Measurements from ENCODE around the gene RNF145. TPM values are rescaled to one million over a fixed set of nuclear protein-coding genes. Genes with fewer than 3 reads are reported as not detected.

RNF145 gene
- total RNA-seq, 2 experiments from 2014 or later, result 102 to 107 TPM

DNA sequence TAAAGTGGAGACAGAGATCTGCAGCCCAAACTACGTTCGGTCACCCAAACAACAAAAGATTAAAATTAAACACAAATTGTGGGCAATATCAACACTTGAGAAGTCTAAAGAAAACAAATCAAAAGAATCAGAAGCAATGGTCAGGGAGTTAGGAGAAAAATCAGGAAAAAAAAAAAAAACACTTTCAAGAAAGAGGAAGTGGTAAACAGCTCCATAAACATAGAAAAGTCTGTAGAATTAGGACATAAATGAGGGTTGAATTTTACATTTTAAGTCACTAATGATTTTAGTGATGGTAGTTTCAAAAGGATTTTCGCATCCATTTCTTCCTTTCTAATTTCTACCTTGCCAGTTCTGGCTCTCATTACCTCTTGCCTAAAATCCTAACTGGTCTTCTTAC, 10.1 kb downstream of the RNF145 start:
- no peak overlapping the region for H3K4me3 Mint-ChIP-seq
- POLR2A ChIA-PET, result interaction anchor here (3.9 kb wide), 1 partner anchor 8 kb away, joined by 32 read pairs; no protein-coding TSS in a partner anchor
- H3K27me3 Mint-ChIP-seq, result no peaks in the 10 kb centered on the region
- H3K27ac Mint-ChIP-seq, result peak overlapping the region; percentile 39
- H3K4me1 Mint-ChIP-seq, result peaks cover 34% of the 10 kb centered on the region
- peaks cover 46% of the 10 kb centered on the region for H3K36me3 Mint-ChIP-seq
- no peaks in the 10 kb centered on the region for H3K9me3 Mint-ChIP-seq
- DNase-seq (no peak), ATAC-seq (ENCODE audit: low read depth) (no peak)

DNA sequence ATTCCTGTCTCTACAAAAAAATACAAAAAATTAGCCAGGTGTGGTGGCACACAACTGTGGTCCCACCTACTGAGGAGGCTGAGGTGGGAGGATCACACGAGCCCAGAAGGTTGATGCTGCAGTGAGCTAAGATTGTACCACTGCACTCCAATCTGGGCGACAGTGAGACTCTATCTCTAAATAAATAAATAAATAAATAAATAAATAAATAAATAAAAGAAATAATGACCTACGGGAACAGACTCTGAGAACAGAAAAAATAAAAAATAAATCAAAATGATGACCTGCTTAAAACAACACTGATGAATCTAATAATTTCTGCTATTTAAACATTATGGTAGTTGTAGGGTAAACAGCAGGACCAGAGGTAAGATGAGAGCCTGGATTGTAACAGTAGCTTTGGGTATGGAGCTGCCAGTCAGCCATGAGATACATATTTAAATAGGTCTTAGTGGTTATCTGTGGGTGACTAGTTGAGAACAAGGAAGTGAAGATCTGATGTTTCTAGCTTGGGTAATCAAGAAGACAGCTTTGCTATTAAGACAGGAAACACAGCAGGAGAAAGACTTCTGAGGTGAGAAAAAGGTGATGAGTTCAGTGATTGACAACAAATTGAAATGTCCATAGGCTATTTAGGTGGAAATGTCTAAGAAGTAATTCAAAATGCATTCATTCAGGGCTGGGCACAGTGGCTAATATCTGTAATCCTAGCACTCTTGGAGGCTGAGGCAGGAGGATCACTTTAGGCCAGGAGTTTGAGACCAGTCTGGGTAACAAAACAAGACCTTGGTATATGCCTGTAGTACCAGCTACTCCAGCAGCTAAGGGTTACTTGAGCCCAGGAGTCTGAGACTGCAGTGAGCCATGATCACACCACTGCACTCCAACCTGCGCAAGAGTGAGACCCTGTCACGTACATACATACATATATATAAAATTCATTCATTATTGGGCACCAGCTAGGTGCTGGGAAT, 11.0 kb downstream of the RNF145 start:
- POLR2A ChIA-PET, result interaction anchor here (1.1 to 3.9 kb wide), 2 partner anchors 9 to 23 kb away, joined by 4 to 32 read pairs; no protein-coding TSS in a partner anchor
- Mint-ChIP-seq H3K27me3 (no peaks in the 10 kb centered on the region), H3K36me3 (peaks cover 46% of the 10 kb centered on the region), H3K4me1 (peaks cover 33% of the 10 kb centered on the region), H3K9me3 (no peaks in the 10 kb centered on the region), H3K27ac (peak overlapping the region; percentile 61), H3K4me3 (peak overlapping the region; percentile 23)
- DNase-seq (no peak), ATAC-seq (ENCODE audit: low read depth) (peak; percentile 95)

DNA sequence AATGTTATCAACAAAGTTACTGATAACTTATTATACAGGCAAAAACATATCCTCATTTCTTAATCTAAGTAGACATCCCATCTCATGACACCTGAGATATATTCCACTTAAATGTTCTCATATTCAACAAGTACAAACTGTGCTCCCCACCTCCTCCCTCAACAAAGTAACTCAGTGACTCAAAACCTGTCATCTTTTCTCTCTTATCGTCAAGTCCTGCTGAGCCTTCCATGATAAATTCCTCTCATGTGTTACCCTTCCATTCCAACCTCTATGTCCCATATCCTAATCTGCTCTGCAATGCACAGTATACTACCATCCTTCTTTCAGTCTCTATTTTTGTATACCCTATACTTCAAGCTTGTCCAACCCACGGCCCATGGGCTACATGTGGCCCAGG, 13.6 kb downstream of the RNF145 start:
- POLR2A ChIA-PET, result interaction anchor here (3.9 kb wide), 1 partner anchor 12 kb away, joined by 32 read pairs; no protein-coding TSS in a partner anchor
- Mint-ChIP-seq H3K36me3 (peaks cover 47% of the 10 kb centered on the region), H3K4me3 (no peak overlapping the region), H3K27me3 (no peaks in the 10 kb centered on the region), H3K27ac (no peak overlapping the region), H3K9me3 (no peaks in the 10 kb centered on the region), H3K4me1 (peaks cover 43% of the 10 kb centered on the region)
- no peak for DNase-seq
- ATAC-seq (ENCODE audit: low read depth), result no peak

DNA sequence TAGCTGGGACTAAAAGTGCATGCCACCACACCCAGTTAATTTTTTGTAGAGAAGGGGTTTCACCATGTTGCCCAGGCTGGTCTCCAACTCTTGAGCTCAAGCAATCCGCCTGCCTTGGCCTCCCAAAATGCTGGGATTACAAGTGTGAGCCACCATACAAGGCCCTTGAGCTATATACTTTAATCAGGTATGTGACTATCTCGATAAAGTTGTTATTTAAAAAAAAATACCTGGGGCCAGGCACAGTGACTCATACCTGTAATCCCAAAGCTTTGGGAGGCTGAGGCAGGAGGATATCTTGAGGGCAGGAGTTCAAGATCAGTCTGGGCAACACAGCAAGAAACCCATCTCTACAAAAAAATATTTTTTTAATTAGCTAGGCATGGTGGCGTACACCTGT, 19.2 kb downstream of the RNF145 start:
- peaks cover 27% of the 10 kb centered on the region for H3K4me1 Mint-ChIP-seq

DNA sequence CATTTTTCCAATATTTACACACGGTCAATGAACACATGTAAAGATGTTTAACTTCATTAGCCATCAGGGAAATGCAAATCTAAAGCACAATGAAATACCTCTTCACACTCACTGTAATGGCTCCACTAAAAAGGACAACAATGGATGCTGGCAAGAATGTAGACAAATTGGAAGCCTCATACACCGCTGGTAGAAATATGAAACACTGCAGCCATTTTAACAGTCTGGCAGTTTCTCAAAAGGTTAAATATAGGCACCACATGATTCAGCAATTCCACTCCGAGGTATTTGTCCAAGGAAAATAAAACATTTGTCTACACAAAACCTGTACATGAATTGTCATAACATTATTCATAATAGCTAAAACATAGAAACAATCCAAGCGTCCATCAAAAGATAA, 20.0 kb downstream of the RNF145 start:
- DNase-seq (no peak), ATAC-seq (ENCODE audit: low read depth) (no peak)
- POLR2A ChIA-PET, result interaction anchor here (1.1 kb wide), 1 partner anchor 73 kb away, joined by 5 read pairs; no protein-coding TSS in a partner anchor
- H3K4me3 Mint-ChIP-seq, result no peak overlapping the region
- no peaks in the 10 kb centered on the region for H3K9me3 Mint-ChIP-seq
- no peak overlapping the region for H3K27ac Mint-ChIP-seq
- H3K36me3 Mint-ChIP-seq, result peaks cover 49% of the 10 kb centered on the region
- peaks cover 26% of the 10 kb centered on the region for H3K4me1 Mint-ChIP-seq
- no peaks in the 10 kb centered on the region for H3K27me3 Mint-ChIP-seq

More for the DNA sequence above, 19.2 kb downstream of the RNF145 start:
- no peaks in the 10 kb centered on the region for H3K9me3 Mint-ChIP-seq
- no peak overlapping the region for H3K4me3 Mint-ChIP-seq
- no peaks in the 10 kb centered on the region for H3K27me3 Mint-ChIP-seq
- no peak for DNase-seq
- peaks cover 52% of the 10 kb centered on the region for H3K36me3 Mint-ChIP-seq
- ATAC-seq (ENCODE audit: low read depth), result no peak
- H3K27ac Mint-ChIP-seq, result no peak overlapping the region
- POLR2A ChIA-PET, result interaction anchor here (1.1 kb wide), 1 partner anchor 72 kb away, joined by 5 read pairs; no protein-coding TSS in a partner anchor

DNA sequence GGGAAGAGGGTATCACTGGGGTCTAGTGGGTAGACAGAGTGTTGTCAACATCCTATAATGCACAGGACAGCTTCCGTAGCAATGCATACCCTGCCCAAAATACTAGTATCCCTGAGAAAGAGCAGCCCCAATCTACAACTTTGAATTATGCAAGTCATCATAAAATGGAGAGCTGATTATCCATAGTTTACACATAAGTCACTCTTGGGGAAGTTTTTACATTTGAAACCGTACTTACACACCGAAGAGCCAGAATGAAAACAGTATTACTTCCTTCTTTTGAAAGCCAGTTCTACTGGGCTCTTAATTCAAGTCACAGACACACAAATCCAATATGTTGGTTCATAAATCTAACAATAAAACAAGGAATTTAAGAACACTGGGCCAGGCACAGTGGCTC, 21.6 kb downstream of the RNF145 start:
- no peak overlapping the region for H3K4me3 Mint-ChIP-seq
- H3K9me3 Mint-ChIP-seq, result no peaks in the 10 kb centered on the region
- peaks cover 22% of the 10 kb centered on the region for H3K4me1 Mint-ChIP-seq
- ATAC-seq (ENCODE audit: low read depth) (no peak), DNase-seq (no peak)
- no peak overlapping the region for H3K27ac Mint-ChIP-seq
- POLR2A ChIA-PET, result no interaction called here
- no peaks in the 10 kb centered on the region for H3K27me3 Mint-ChIP-seq
- peaks cover 39% of the 10 kb centered on the region for H3K36me3 Mint-ChIP-seq

DNA sequence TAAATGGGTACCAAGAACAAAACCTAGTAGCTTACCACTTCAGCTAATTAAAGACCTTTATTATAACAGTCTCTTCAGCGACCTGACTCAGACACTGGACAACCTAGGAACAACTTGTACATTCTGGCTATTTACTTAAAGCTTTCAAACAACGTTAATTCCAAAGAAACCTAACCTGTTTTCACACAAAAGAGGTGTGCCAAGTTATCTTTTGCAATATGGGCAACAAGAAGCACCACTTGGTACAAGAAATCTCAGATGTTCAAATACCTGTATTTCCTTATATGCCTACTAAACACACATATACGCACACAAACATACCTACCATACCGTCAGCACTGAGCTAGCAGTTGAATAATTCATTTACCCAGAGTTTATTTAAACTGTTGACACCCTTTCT, 23.0 kb downstream of the RNF145 start:
- no peak for ATAC-seq (ENCODE audit: low read depth)
- Mint-ChIP-seq H3K27me3 (no peaks in the 10 kb centered on the region), H3K4me3 (no peak overlapping the region), H3K9me3 (no peaks in the 10 kb centered on the region), H3K27ac (no peak overlapping the region), H3K36me3 (peaks cover 41% of the 10 kb centered on the region), H3K4me1 (peaks cover 18% of the 10 kb centered on the region)
- POLR2A ChIA-PET, result no interaction called here
- DNase-seq, result no peak

DNA sequence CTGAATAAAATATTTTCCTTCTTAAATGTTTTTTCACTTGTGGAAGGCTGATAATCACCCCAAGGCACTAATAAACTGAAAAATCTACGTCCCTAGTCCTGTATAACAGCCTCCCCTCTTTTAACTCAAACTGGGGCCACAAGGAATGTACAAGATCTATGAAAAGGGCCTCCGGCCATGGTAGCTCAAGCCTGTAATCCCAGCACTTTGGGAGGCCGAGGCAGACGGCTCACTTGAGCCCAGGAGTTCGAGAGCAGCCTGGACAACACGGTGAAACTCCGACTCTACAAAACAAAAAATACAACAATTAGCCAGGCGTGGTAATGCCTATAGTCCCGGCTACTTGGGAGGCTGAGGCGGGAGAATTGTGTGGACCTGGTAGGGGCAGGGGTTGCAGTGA, 23.6 kb downstream of the RNF145 start:
- peaks cover 17% of the 10 kb centered on the region for H3K4me1 Mint-ChIP-seq
- no peak overlapping the region for H3K4me3 Mint-ChIP-seq
- peaks cover 37% of the 10 kb centered on the region for H3K36me3 Mint-ChIP-seq
- no peak overlapping the region for H3K27ac Mint-ChIP-seq
- H3K27me3 Mint-ChIP-seq, result no peaks in the 10 kb centered on the region
- POLR2A ChIA-PET, result no interaction called here
- H3K9me3 Mint-ChIP-seq, result no peaks in the 10 kb centered on the region
- no peak for DNase-seq
- no peak for ATAC-seq (ENCODE audit: low read depth)

DNA sequence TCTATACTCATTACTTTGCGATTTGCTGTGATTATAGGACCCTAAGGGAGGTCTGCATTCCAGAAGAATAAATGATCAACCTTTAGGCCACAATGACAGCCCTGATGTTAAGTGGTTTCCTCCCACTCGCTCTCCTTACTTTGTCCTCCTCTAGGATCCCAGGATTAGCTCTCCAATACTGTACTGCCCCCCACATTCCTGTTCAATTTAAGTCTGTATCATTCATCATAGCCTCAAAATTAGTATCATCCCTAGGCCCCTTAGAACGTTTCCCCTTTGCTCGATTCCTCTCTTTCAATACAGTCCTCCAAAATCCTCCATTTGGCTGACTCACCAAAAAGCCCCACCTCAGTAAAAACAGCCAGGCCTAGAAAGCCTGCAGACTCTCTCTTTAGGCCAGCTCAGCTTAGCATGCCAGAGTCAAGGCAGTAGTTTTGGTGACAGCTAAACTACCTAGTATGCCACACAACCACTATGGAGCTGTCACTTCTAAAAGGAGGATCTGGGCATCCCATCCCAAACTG, 24.4 kb downstream of the RNF145 start:
- POLR2A ChIA-PET, result no interaction called here
- ATAC-seq (ENCODE audit: low read depth) (no peak), DNase-seq (no peak)
- Mint-ChIP-seq H3K4me1 (peaks cover 23% of the 10 kb centered on the region), H3K9me3 (no peaks in the 10 kb centered on the region), H3K27me3 (no peaks in the 10 kb centered on the region), H3K4me3 (no peak overlapping the region), H3K36me3 (peaks cover 39% of the 10 kb centered on the region), H3K27ac (peak overlapping the region; percentile 10)

DNA sequence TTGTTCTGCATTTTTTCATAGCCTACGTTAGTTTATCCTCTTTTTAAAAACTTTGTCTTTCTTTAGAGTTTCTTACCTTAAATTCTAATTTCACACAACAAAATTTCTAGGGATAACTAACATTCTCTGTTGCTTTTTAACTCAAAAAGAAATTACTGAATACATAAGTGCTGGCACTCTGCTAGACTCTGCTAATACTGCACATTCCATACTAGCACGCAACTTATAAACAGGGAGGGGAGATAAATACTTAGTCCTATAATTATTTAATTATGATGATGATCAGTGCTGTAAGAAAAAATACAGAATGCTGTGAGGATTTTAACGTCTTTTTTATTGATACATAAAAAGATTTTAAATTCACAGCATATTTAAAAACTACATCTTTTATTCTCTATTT, 25.1 kb downstream of the RNF145 start:
- POLR2A ChIA-PET, result no interaction called here
- Mint-ChIP-seq H3K4me3 (no peak overlapping the region), H3K4me1 (peaks cover 24% of the 10 kb centered on the region), H3K27ac (no peak overlapping the region), H3K36me3 (peaks cover 34% of the 10 kb centered on the region), H3K27me3 (no peaks in the 10 kb centered on the region), H3K9me3 (no peaks in the 10 kb centered on the region)
- ATAC-seq (ENCODE audit: low read depth) (no peak), DNase-seq (no peak)

DNA sequence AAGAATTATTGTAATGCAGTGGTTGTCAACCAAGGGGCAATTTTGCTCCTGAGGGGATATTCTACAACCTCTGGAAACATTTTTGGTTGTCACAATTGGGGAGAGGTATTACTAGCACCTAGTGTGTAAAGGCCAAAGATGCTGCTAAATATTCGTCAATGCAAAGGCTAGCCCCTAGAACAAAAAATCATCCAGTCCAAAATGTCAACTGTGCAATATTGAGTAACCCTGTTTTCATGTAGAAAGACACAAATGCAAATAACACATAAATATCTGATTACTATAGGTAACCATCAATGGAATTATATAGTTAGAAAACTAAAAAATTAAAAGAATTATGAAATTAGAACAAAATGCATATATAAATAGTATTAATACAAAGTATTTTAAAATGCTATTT, 26.1 kb downstream of the RNF145 start:
- POLR2A ChIA-PET, result no interaction called here
- peaks cover 28% of the 10 kb centered on the region for H3K4me1 Mint-ChIP-seq
- H3K27ac Mint-ChIP-seq, result no peak overlapping the region
- ATAC-seq (ENCODE audit: low read depth) (no peak), DNase-seq (no peak)
- H3K27me3 Mint-ChIP-seq, result no peaks in the 10 kb centered on the region
- H3K36me3 Mint-ChIP-seq, result peaks cover 34% of the 10 kb centered on the region
- no peaks in the 10 kb centered on the region for H3K9me3 Mint-ChIP-seq
- no peak overlapping the region for H3K4me3 Mint-ChIP-seq

DNA sequence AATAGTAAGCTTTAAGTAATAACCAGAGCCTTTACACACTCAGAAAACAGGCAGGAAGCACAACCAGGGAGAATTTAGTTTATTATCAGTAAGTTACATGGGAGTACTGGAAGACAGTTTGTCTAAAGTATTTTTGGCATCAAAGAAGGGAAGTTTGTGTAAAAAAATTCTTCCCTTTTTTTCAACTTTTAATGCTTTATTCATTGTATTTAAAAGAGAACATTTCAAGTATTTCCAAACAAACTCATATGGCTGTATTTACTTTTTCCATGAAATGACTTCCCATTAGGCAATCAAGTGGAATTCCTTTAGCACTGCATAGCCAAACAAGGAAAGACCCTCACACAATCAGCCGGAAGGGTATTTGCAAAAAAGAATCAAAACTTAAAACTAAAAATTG, 26.7 kb downstream of the RNF145 start:
- no peak overlapping the region for H3K4me3 Mint-ChIP-seq

DNA sequence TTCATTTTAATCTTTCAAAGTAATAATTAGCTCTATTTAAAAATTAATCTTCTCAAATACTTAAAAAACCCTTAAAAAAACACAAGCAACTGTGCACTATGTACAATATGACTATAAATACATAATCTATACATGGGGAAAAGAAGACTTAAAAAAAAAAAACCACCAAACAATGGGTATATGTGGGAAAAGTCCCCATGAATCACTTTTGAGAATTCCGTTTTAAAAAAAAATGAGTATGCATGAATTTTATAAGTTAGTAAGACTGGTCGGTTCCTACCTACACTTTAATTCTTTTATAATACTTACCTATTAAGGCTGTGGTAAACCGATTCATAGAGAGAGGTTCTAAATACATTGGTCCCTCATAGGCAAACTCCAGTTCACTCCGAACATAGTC, 27.7 kb downstream of the RNF145 start:
- POLR2A ChIA-PET, result no interaction called here
- no peak for DNase-seq
- H3K27me3 Mint-ChIP-seq, result no peaks in the 10 kb centered on the region
- H3K9me3 Mint-ChIP-seq, result no peaks in the 10 kb centered on the region
- H3K27ac Mint-ChIP-seq, result no peak overlapping the region
- no peak overlapping the region for H3K4me3 Mint-ChIP-seq
- no peak for ATAC-seq (ENCODE audit: low read depth)
- peaks cover 29% of the 10 kb centered on the region for H3K4me1 Mint-ChIP-seq
- H3K36me3 Mint-ChIP-seq, result peaks cover 27% of the 10 kb centered on the region

More for the DNA sequence above, 26.7 kb downstream of the RNF145 start:
- ATAC-seq (ENCODE audit: low read depth) (no peak), DNase-seq (no peak)
- POLR2A ChIA-PET, result no interaction called here
- H3K27me3 Mint-ChIP-seq, result no peaks in the 10 kb centered on the region
- H3K9me3 Mint-ChIP-seq, result no peaks in the 10 kb centered on the region
- H3K27ac Mint-ChIP-seq, result no peak overlapping the region
- peaks cover 30% of the 10 kb centered on the region for H3K36me3 Mint-ChIP-seq
- H3K4me1 Mint-ChIP-seq, result peaks cover 28% of the 10 kb centered on the region

DNA sequence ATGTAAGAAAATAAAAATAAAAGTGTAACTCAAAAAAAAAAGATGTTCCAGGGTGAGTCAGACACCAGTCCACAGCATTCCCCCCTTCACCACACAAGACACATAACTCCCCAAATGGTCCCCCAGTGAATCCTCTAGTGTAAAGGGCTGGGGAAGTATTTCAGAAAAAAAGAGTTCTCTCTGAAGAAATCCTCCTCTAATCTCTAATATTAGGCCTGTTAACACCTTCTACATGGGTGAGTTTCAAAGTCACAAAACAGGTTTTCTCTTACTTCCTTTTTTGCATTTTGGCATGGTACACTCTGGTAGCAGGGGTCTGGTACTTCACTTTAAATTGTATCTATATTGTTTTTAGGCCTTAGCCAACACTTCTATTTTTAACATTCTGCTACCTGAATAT, 28.2 kb downstream of the RNF145 start:
- DNase-seq, result no peak
- Mint-ChIP-seq H3K9me3 (no peaks in the 10 kb centered on the region), H3K27ac (no peak overlapping the region), H3K27me3 (no peaks in the 10 kb centered on the region), H3K36me3 (peaks cover 25% of the 10 kb centered on the region), H3K4me1 (peaks cover 34% of the 10 kb centered on the region), H3K4me3 (no peak overlapping the region)
- POLR2A ChIA-PET, result no interaction called here
- no peak for ATAC-seq (ENCODE audit: low read depth)

Data from activated naive CD8-positive, alpha-beta T cell treated with anti-CD3 and anti-CD28 coated beads, Interleukin-2, amount 10 ng/mL, durations not matched to agents 7 days and 5 days (primary cell).